Stomach smooth muscle (tissue), 2 donors: Measurements from ENCODE around the gene THAP4.

Source experiments
- H3K27ac ChIP-seq: one replicate; pipeline ENCODE4 v1.7.0; 2013; ENCODE audit warnings: mild to moderate bottlenecking, low read length, inconsistent platforms
- H3K27me3 ChIP-seq, 2 donors: one replicate each; pipeline ENCODE4 v1.7.0; 2013; ENCODE audit warnings: low read length in 2 of 2; ENCODE audit not compliant: insufficient read depth in 2 of 2, control insufficient read depth in 1 of 2
- H3K36me3 ChIP-seq, 2 donors: one replicate each; pipeline ENCODE4 v1.7.0; 2013; ENCODE audit warnings: low read length in 2 of 2; ENCODE audit not compliant: control insufficient read depth in 2 of 2, insufficient read depth in 2 of 2
- H3K4me1 ChIP-seq: one replicate; pipeline ENCODE4 v1.7.0; 2013; ENCODE audit warnings: low read length; ENCODE audit not compliant: control insufficient read depth, insufficient read depth
- H3K4me3 ChIP-seq, 2 donors: one replicate each; pipeline ENCODE4 v1.7.0; 2013; ENCODE audit warnings: low read length in 2 of 2
- H3K9ac ChIP-seq, 2 donors: one replicate each; pipeline ENCODE4 v1.7.0; 2013; ENCODE audit warnings: low read length in 2 of 2, mild to moderate bottlenecking in 1 of 2
- H3K9me3 ChIP-seq, 2 donors: one replicate each; pipeline ENCODE4 v1.7.0; 2013; ENCODE audit warnings: low read length in 2 of 2; ENCODE audit not compliant: control insufficient read depth in 2 of 2
- donor health status: healthy.
- donor health status: Pancreatic carcinoma.

THAP4 gene

DNA sequence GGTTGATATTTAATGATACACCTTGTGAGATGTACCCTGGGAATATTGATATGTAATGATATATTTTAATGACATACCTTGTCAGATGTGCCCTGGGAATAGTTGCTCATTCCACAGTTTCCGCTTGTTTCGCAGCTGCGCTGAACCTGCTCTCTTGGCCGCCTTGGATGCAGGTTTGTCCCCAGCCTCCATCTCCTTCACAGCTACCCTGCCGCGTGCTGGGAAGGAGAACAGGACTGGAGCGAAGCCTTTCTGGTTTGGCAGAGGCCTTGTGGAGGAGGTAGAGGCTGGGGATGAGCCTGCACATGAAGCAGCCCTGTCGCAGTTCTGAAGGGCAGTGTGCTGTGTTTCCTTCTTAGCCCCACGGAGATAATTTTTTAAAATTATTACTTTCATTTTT is 15.2 kb upstream of the THAP4 start:
- Histone ChIP-seq H3K27ac (no peak overlapping the region), H3K36me3 (peaks cover 29 to 36% of the 10 kb centered on the region in 2 donors), H3K4me1 (peaks cover 7% of the 10 kb centered on the region), H3K9ac (no peak overlapping the region), H3K9me3 (no peaks in the 10 kb centered on the region), H3K27me3 (no peaks in the 10 kb centered on the region), H3K4me3 (no peak overlapping the region)

DNA sequence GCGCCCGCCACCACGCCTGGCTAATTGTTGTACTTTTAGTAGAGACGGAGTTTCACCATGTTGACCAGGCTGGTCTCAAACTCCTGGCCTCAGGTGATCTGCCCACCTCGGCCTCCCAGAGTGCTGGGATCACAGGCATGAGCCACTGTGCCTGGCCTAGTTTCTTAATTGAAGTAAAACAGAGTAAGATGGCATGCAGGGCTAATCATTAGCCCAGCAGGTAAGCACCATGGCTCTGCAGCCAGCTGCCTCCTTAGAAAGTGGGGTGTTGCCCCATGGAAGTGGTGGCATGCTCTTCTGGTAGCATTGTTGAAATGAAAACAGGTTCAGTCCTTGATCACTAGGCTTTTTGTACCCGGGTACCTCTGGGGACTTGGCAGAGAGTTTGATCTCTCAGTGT is 13.0 kb upstream of the THAP4 start:
- H3K27ac ChIP-seq, result no peak overlapping the region
- peaks cover 17 to 22% of the 10 kb centered on the region in 2 donors for H3K36me3 ChIP-seq
- H3K9ac ChIP-seq, result no peak overlapping the region
- peaks cover 22% of the 10 kb centered on the region for H3K4me1 ChIP-seq
- no peak overlapping the region for H3K4me3 ChIP-seq
- H3K27me3 ChIP-seq, result no peaks in the 10 kb centered on the region
- no peaks in the 10 kb centered on the region for H3K9me3 ChIP-seq

GRCh38 chr2:241649404-241649803 is 12.4 kb upstream of the THAP4 start:
- H3K9me3 ChIP-seq, result no peaks in the 10 kb centered on the region
- H3K4me3 ChIP-seq, result no peak overlapping the region
- no peaks in the 10 kb centered on the region for H3K27me3 ChIP-seq
- H3K36me3 ChIP-seq, result peaks cover 17% of the 10 kb centered on the region in 2 donors
- no peak overlapping the region for H3K9ac ChIP-seq
- peaks cover 22% of the 10 kb centered on the region for H3K4me1 ChIP-seq
- H3K27ac ChIP-seq, result no peak overlapping the region

- no peak overlapping the region for H3K9ac ChIP-seq
- peaks cover 16% of the 10 kb centered on the region in 2 donors for H3K36me3 ChIP-seq
- H3K9me3 ChIP-seq, result no peaks in the 10 kb centered on the region
- no peak overlapping the region for H3K4me3 ChIP-seq
- H3K27ac ChIP-seq, result no peak overlapping the region
- H3K4me1 ChIP-seq, result peaks cover 22% of the 10 kb centered on the region
- no peaks in the 10 kb centered on the region for H3K27me3 ChIP-seq
These were observed 11.5 kb upstream of the THAP4 start for GRCh38 chr2:241648453-241648852.

GRCh38 chr2:241645915-241646645 is 9.1 kb upstream of the THAP4 start:
- peaks cover 0 to 4% of the 10 kb centered on the region in 2 donors for H3K36me3 ChIP-seq
- no peaks in the 10 kb centered on the region for H3K9me3 ChIP-seq
- H3K4me1 ChIP-seq, result peaks cover 31% of the 10 kb centered on the region
- H3K4me3 ChIP-seq, result no peak overlapping the region
- no peak overlapping the region for H3K9ac ChIP-seq
- no peaks in the 10 kb centered on the region for H3K27me3 ChIP-seq
- no peak overlapping the region for H3K27ac ChIP-seq

DNA sequence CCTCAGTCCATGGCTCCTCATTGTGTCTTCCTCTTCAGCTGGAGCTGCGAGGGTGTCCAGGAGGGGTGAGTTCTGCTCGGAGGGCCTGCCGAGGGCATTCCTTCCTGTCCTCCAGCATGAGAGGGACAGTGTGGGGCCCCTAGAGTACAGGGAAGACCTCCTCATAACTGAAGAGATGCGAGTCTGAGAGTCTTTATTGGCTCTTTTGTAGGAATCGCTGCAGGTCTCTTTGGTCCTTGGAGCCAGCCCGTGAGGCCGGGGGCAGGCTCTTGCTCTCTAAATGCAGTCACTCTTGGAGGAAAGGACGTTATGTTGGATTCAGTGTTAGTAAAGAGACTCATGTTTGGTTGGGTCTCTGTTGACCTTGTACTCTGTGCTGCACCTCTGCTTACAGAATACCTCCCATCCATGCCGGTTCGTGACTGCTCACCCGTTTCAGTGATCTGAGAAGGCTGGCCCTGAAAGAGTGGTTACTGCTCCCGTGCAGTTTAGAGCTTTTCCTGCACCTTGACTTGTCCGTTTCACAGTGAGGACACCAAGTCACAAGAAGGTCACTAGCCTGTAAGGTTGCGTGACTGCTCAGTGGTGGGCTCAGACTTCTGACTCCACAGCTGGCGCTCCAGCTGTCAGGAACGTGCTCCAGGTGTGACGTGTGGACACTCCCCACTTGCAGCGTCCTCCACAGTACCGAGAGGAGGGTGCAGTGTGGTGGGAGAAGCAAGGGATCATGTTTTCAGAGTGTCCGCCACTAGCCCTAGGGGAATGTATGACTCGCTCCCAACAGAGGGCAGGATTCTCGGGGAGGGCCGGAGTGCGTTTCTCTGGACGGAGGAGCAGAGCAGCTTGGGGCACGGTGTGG is 8.3 kb upstream of the THAP4 start:
- peaks cover 0 to 2% of the 10 kb centered on the region in 2 donors for H3K36me3 ChIP-seq
- no peak overlapping the region for H3K9ac ChIP-seq
- no peaks in the 10 kb centered on the region for H3K27me3 ChIP-seq
- H3K4me1 ChIP-seq, result peaks cover 38% of the 10 kb centered on the region
- no peak overlapping the region for H3K4me3 ChIP-seq
- H3K9me3 ChIP-seq, result no peaks in the 10 kb centered on the region
- no peak overlapping the region for H3K27ac ChIP-seq

GRCh38 chr2:241641631-241642030 is 4.7 kb upstream of the THAP4 start:
- H3K9ac ChIP-seq, result no peak overlapping the region
- H3K9me3 ChIP-seq, result no peaks in the 10 kb centered on the region
- no peak overlapping the region for H3K4me3 ChIP-seq
- peaks cover 0 to 2% of the 10 kb centered on the region in 2 donors for H3K36me3 ChIP-seq
- H3K27ac ChIP-seq, result no peak overlapping the region
- H3K4me1 ChIP-seq, result peaks cover 48% of the 10 kb centered on the region
- H3K27me3 ChIP-seq, result no peaks in the 10 kb centered on the region

DNA sequence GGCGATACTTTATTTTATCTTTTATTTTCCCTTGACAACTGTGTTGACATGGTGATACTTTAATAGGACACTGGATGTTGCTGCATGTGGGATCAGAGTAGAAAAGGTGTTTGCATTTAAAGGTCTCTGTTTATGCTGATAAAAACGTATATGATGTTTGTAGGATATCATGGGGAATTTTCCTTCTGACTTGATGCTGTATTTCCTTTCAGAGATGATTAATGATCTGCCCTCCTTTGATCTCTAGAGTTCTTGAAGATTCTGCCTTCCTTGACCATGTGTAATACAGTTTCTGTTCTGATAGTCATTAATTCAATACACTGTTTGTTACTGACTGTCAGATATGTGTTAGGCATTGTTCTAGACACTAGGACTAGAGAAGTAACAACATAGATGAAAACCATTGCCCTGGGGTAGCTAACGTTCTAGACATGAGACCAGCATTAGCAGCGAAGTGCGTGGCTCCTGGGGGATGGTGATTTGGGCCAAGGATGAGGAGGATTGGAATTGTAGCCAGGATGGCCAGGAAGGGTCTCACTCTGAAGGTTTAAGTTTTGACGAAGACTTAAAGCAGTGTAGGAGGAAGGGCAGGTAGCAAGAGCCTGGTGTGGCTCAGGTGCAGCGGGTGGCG is 3.3 kb upstream of the THAP4 start:
- Histone ChIP-seq H3K27me3 (no peaks in the 10 kb centered on the region), H3K27ac (peak overlapping the region; percentile 46), H3K4me3 (peak overlapping the region in 1 of 2 donors; percentile 22), H3K9me3 (no peaks in the 10 kb centered on the region), H3K9ac (no peak overlapping the region), H3K36me3 (peaks cover 0 to under 1% of the 10 kb centered on the region in 2 donors), H3K4me1 (peaks cover 46% of the 10 kb centered on the region)

- Histone ChIP-seq H3K9me3 (no peaks in the 10 kb centered on the region), H3K4me3 (peak overlapping the region; percentile 46 to 90), H3K4me1 (peaks cover 48% of the 10 kb centered on the region), H3K36me3 (no peaks in the 10 kb centered on the region), H3K27ac (no peak overlapping the region), H3K9ac (peak overlapping the region in 1 of 2 donors; percentile 93), H3K27me3 (no peaks in the 10 kb centered on the region)
These were observed 2.4 kb upstream of the THAP4 start for GRCh38 chr2:241639385-241639784.

DNA sequence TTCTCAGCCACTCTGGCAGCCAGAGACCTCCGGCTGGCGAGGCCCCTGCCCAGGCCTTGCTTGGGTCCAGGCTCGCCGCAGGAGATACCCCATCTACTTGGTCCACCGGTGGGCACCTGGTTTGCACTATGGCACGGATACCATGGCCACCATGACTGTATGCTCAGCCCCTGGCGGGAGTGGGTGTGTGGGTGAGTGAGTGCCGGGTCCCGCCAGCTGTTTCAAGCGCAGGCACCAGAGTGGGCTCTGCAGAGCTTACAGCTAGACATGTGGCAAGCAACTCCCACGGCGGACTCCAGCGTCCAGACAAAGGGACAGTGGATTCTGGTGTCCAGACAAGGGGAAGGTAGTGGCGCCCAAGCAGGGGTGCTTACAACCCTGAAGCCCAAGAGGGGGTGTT is 2.0 kb upstream of the THAP4 start:
- H3K36me3 ChIP-seq, result no peaks in the 10 kb centered on the region
- H3K9me3 ChIP-seq, result no peaks in the 10 kb centered on the region
- no peak overlapping the region for H3K27ac ChIP-seq
- peak overlapping the region; percentile 46 to 90 for H3K4me3 ChIP-seq
- peaks cover 50% of the 10 kb centered on the region for H3K4me1 ChIP-seq
- H3K27me3 ChIP-seq, result no peaks in the 10 kb centered on the region
- peak overlapping the region in 1 of 2 donors; percentile 93 for H3K9ac ChIP-seq
